Measurements from ENCODE around the gene LRIT2. TPM values are rescaled to one million over a fixed set of nuclear protein-coding genes. Genes with fewer than 3 reads are reported as not detected.

The LRIT2 gene
- not detected for total RNA-seq

GRCh38 chr10:84225427-84226173 is at the start of gene LRIT2:
LRIT2 (minus strand) TSS chr10:84225544; CDS start chr10:84225520, 24 bp downstream.
- DNase-seq, result peak; percentile 29

- no peak for DNase-seq
These were observed 45.4 kb upstream of the LRIT2 start for GRCh38 chr10:84270708-84271107.

- DNase-seq, result no peak
These were observed 44.4 kb upstream of the LRIT2 start for GRCh38 chr10:84269773-84270172.

GRCh38 chr10:84269162-84269561 is 43.8 kb upstream of the LRIT2 start:
- no peak for DNase-seq

GRCh38 chr10:84267503-84268126 is 42.3 kb upstream of the LRIT2 start:
- peak; percentile 23 for DNase-seq

GRCh38 chr10:84265418-84265817 is 40.1 kb upstream of the LRIT2 start:
- peak; percentile 87 for DNase-seq

GRCh38 chr10:84264611-84265141 is 39.3 kb upstream of the LRIT2 start:
- DNase-seq, result peak; percentile 82

- no peak for DNase-seq
These were observed 38.4 kb upstream of the LRIT2 start for GRCh38 chr10:84263716-84264115.

GRCh38 chr10:84262190-84262956 is 37.0 kb upstream of the LRIT2 start:
- no peak for DNase-seq

GRCh38 chr10:84261236-84261915 is 36.0 kb upstream of the LRIT2 start:
- DNase-seq, result no peak

GRCh38 chr10:84258034-84258695 is 32.8 kb upstream of the LRIT2 start:
- no peak for DNase-seq

- DNase-seq, result no peak
These were observed 32.1 kb upstream of the LRIT2 start for GRCh38 chr10:84257343-84258020.

GRCh38 chr10:84256510-84257342 is 31.4 kb upstream of the LRIT2 start:
- DNase-seq, result peak; percentile 82

- no peak for DNase-seq
These were observed 29.5 kb upstream of the LRIT2 start for GRCh38 chr10:84254552-84255478.

GRCh38 chr10:84248794-84249193 is 23.4 kb upstream of the LRIT2 start:
- DNase-seq, result no peak

GRCh38 chr10:84247496-84247895 is 22.2 kb upstream of the LRIT2 start:
- DNase-seq, result no peak

GRCh38 chr10:84244651-84245270 is 19.4 kb upstream of the LRIT2 start, which contains the start of gene RGR:
RGR (plus strand) TSS chr10:84245053; CDS start chr10:84245091, 38 bp downstream.
- peak; percentile 95 for DNase-seq

GRCh38 chr10:84243759-84244158 is 18.4 kb upstream of the LRIT2 start:
- no peak for DNase-seq

Measured in tongue (tissue), 2 donors.